ENCODE measurements around the gene CCDC15. TPM values are rescaled to one million over a fixed set of nuclear protein-coding genes. Genes with fewer than 3 reads are reported as not detected.

Gene CCDC15
- total and polyA plus RNA-seq, 2 experiments from 2014 or later: 1.1 to 2.3 TPM

DNA sequence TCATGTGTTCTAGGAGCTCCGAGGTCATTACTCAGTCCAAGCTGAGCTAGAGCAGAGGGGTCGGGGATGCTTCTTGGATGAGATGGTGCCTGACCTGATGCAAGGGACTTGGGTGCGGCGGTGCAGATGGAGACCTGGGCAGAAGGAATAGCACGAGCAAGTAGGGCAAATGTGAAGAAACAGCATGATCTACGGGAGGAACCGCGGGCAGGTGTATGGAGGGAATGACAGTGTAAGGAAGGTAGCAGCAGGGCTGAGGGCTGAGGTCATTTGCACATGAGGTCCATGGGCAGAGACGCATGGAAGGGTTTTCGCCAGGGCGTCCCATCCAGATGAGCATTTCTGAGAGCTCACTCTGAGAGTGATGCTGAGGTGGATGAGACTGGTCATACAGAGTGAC lies 124.0 kb downstream of the CCDC15 start:
- no peaks in the 10 kb centered on the region for H3K36me3 ChIP-seq (replicated peaks; ENCODE audit: insufficient read depth, low read depth)
- H3K4me2 ChIP-seq: no peak overlapping the region
- no peaks in the 10 kb centered on the region for H3K27me3 ChIP-seq
- 96% methylated on average over 11 of the region's 11 CpGs for WGBS (ENCODE audit: low lambda C conversion rate, missing lambda C conversion rate)
- TF ChIP-seq EZH2phosphoT487 (IDR thresholded peaks at IDR 0.05; ENCODE audit: low read depth, severe bottlenecking, unreplicated experiment): no peak
- TF ChIP-seq, protein P1, sequence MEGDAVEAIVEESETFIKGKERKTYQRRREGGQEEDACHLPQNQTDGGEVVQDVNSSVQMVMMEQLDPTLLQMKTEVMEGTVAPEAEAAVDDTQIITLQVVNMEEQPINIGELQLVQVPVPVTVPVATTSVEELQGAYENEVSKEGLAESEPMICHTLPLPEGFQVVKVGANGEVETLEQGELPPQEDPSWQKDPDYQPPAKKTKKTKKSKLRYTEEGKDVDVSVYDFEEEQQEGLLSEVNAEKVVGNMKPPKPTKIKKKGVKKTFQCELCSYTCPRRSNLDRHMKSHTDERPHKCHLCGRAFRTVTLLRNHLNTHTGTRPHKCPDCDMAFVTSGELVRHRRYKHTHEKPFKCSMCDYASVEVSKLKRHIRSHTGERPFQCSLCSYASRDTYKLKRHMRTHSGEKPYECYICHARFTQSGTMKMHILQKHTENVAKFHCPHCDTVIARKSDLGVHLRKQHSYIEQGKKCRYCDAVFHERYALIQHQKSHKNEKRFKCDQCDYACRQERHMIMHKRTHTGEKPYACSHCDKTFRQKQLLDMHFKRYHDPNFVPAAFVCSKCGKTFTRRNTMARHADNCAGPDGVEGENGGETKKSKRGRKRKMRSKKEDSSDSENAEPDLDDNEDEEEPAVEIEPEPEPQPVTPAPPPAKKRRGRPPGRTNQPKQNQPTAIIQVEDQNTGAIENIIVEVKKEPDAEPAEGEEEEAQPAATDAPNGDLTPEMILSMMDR (IDR thresholded peaks at IDR 0.05; ENCODE audit: poor library complexity): no peak
- no peak for TF ChIP-seq EZH2 (IDR thresholded peaks at IDR 0.05; ENCODE audit: borderline replicate concordance)
- H3K9me2 ChIP-seq (replicated peaks; ENCODE audit: insufficient read depth): no peaks in the 10 kb centered on the region
- no peak overlapping the region for H3K4me3 ChIP-seq
- no peaks in the 10 kb centered on the region for H3K4me1 ChIP-seq (ENCODE audit: insufficient read depth)
- no peak for DNase-seq (ENCODE audit: low spot score)
- H2AFZ ChIP-seq: no peak overlapping the region
- no peak overlapping the region for H3K27ac ChIP-seq
- H3K79me2 ChIP-seq: no peaks in the 10 kb centered on the region
- no peaks in the 10 kb centered on the region for H3K9me3 ChIP-seq (ENCODE audit: low read depth)
- H4K20me1 ChIP-seq (ENCODE audit: insufficient read depth, poor library complexity, severe bottlenecking): no peaks in the 10 kb centered on the region

- H3K9me3 ChIP-seq (ENCODE audit: low read depth): no peaks in the 10 kb centered on the region
These were observed 124.6 kb downstream of the CCDC15 start for GRCh38 chr11:125078516-125079140.

GRCh38 chr11:125079151-125079877 lies 125.3 kb downstream of the CCDC15 start:
- H2AFZ ChIP-seq: no peak overlapping the region
- no peak overlapping the region for H3K4me2 ChIP-seq
- WGBS (ENCODE audit: low lambda C conversion rate, missing lambda C conversion rate): 86% methylated on average over 18 of the region's 18 CpGs

More at GRCh38 chr11:125078516-125079140, 124.6 kb downstream of the CCDC15 start:
- Histone ChIP-seq H3K27me3 (no peaks in the 10 kb centered on the region), H3K4me3 (no peak overlapping the region), H3K9me2 (replicated peaks; ENCODE audit: insufficient read depth) (no peaks in the 10 kb centered on the region), H3K79me2 (no peaks in the 10 kb centered on the region), H3K4me1 (ENCODE audit: insufficient read depth) (no peaks in the 10 kb centered on the region), H3K4me2 (no peak overlapping the region), H2AFZ (no peak overlapping the region), H4K20me1 (ENCODE audit: insufficient read depth, poor library complexity, severe bottlenecking) (no peaks in the 10 kb centered on the region), H3K36me3 (replicated peaks; ENCODE audit: insufficient read depth, low read depth) (no peaks in the 10 kb centered on the region), H3K27ac (no peak overlapping the region)
- no peak for DNase-seq (ENCODE audit: low spot score)
- no peak for TF ChIP-seq EZH2phosphoT487 (IDR thresholded peaks at IDR 0.05; ENCODE audit: low read depth, severe bottlenecking, unreplicated experiment)
- TF ChIP-seq, protein P1 (IDR thresholded peaks at IDR 0.05; ENCODE audit: poor library complexity): no peak
- no peak for TF ChIP-seq EZH2 (IDR thresholded peaks at IDR 0.05; ENCODE audit: borderline replicate concordance)
- 93% methylated on average over 14 of the region's 14 CpGs for WGBS (ENCODE audit: low lambda C conversion rate, missing lambda C conversion rate)

More at GRCh38 chr11:125079151-125079877, 125.3 kb downstream of the CCDC15 start:
- H3K27me3 ChIP-seq: no peaks in the 10 kb centered on the region
- TF ChIP-seq, protein P1 (IDR thresholded peaks at IDR 0.05; ENCODE audit: poor library complexity): no peak
- TF ChIP-seq EZH2 (IDR thresholded peaks at IDR 0.05; ENCODE audit: borderline replicate concordance): no peak
- no peak for TF ChIP-seq EZH2phosphoT487 (IDR thresholded peaks at IDR 0.05; ENCODE audit: low read depth, severe bottlenecking, unreplicated experiment)
- H3K9me3 ChIP-seq (ENCODE audit: low read depth): no peaks in the 10 kb centered on the region
- H3K36me3 ChIP-seq (replicated peaks; ENCODE audit: insufficient read depth, low read depth): no peaks in the 10 kb centered on the region
- H3K4me1 ChIP-seq (ENCODE audit: insufficient read depth): no peaks in the 10 kb centered on the region
- no peaks in the 10 kb centered on the region for H3K79me2 ChIP-seq
- H3K9me2 ChIP-seq (replicated peaks; ENCODE audit: insufficient read depth): no peaks in the 10 kb centered on the region
- no peak overlapping the region for H3K4me3 ChIP-seq
- no peak overlapping the region for H3K27ac ChIP-seq
- no peaks in the 10 kb centered on the region for H4K20me1 ChIP-seq (ENCODE audit: insufficient read depth, poor library complexity, severe bottlenecking)
- DNase-seq (ENCODE audit: low spot score): no peak
